Measurements from ENCODE around the gene USP21.

- TF ChIP-seq CTCF (IDR thresholded peaks at IDR 0.05) (no peak), EZH2phosphoT487 (IDR thresholded peaks at IDR 0.05) (no peak), EZH2 (IDR thresholded peaks at IDR 0.05) (no peak)
Observed at GRCh38 chr1:161121834-161122233, 37.5 kb upstream of the USP21 start.
